ENCODE measurements around the gene FBXL19.

DNA sequence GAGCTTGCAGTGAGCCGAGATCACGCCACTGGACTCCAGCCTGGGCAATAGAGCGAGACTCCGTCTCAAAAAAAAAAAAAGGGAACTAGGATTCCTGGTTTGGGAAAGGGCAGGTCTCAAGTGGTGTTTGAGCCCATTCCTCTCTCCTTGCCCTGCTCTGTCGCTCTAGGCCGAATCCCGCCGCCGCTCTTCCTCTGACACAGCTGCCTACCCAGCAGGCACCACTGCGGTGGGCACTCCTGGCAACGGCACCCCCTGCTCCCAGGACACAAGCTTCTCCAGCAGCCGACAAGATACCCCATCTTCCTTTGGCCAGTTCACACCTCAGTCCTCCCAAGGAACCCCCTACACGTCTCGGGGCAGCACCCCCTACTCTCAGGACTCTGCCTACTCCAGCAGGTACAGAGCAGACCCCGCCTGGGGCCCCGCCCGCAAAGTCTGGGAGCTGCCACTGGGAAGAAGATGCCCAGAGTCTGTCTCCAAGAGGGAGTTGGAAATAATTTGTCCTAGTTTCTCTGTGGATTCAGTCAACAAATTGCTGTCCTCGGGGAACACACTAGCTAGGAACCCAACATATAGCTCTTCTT, 40.6 kb downstream of the FBXL19 start:
- TF ChIP-seq KLF1 (tag by site-specific recombination; IDR thresholded peaks at IDR 0.05), result no peak
- no peak for TF ChIP-seq ZNF548 (tag by site-specific recombination; IDR thresholded peaks at IDR 0.05)
- TF ChIP-seq ZNF114 (tag by site-specific recombination; IDR thresholded peaks at IDR 0.05), result no peak
